ENCODE data around the gene APCDD1L.

Gene APCDD1L

DNA sequence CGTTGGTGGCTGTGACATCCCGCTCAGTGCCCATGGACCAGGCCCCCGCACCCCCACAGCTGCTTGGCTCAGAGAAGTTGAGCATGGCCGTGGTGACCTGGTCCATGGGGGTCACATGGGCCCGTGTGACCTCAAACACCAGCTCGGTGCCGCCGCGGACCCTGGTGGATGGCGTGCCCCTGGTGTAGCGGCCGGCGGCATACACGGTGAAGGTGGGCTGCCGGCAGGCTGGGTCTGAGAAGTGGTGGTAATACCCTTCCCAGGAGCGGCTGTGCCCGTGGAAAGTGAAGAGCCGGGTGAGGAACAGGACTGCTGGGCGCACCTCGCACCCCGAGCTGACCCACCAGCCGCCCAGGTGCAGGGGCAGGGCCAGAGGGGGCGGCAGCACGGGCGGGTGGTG is 54.1 kb downstream of the APCDD1L start:
- Histone ChIP-seq H3F3A (ENCODE audit: insufficient read depth) (no peaks in the 10 kb centered on the region), H3K79me2 (ENCODE audit: insufficient read depth, low read length) (no peaks in the 10 kb centered on the region), H3K27ac (ENCODE audit: low read depth, low read length) (no peak overlapping the region), H3K36me3 (ENCODE audit: low read length) (no peaks in the 10 kb centered on the region), H3K4me2 (ENCODE audit: low read depth, low read length, poor library complexity, severe bottlenecking) (no peak overlapping the region), H3K9me3 (ENCODE audit: insufficient read depth, low read length) (no peaks in the 10 kb centered on the region), H2AFZ (ENCODE audit: low read depth, low read length, severe bottlenecking) (no peak overlapping the region), H3K9ac (ENCODE audit: low read length) (no peak overlapping the region), H3K27me3 (ENCODE audit: low read length) (no peaks in the 10 kb centered on the region), H4K20me1 (ENCODE audit: low read depth, low read length) (no peaks in the 10 kb centered on the region), H3K4me3 (ENCODE audit: insufficient read depth, low read length, poor library complexity, severe bottlenecking) (no peak overlapping the region), H3K9me2 (replicated peaks; ENCODE audit: insufficient read depth, low read length) (no peaks in the 10 kb centered on the region)
- TF ChIP-seq, protein P1, sequence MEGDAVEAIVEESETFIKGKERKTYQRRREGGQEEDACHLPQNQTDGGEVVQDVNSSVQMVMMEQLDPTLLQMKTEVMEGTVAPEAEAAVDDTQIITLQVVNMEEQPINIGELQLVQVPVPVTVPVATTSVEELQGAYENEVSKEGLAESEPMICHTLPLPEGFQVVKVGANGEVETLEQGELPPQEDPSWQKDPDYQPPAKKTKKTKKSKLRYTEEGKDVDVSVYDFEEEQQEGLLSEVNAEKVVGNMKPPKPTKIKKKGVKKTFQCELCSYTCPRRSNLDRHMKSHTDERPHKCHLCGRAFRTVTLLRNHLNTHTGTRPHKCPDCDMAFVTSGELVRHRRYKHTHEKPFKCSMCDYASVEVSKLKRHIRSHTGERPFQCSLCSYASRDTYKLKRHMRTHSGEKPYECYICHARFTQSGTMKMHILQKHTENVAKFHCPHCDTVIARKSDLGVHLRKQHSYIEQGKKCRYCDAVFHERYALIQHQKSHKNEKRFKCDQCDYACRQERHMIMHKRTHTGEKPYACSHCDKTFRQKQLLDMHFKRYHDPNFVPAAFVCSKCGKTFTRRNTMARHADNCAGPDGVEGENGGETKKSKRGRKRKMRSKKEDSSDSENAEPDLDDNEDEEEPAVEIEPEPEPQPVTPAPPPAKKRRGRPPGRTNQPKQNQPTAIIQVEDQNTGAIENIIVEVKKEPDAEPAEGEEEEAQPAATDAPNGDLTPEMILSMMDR (IDR thresholded peaks at IDR 0.05; ENCODE audit: insufficient read depth, low read length, poor library complexity, severe bottlenecking), result no peak
- no peak for TF ChIP-seq EZH2phosphoT487 (conservative IDR thresholded peaks at IDR 0.05; ENCODE audit: low read length)

DNA sequence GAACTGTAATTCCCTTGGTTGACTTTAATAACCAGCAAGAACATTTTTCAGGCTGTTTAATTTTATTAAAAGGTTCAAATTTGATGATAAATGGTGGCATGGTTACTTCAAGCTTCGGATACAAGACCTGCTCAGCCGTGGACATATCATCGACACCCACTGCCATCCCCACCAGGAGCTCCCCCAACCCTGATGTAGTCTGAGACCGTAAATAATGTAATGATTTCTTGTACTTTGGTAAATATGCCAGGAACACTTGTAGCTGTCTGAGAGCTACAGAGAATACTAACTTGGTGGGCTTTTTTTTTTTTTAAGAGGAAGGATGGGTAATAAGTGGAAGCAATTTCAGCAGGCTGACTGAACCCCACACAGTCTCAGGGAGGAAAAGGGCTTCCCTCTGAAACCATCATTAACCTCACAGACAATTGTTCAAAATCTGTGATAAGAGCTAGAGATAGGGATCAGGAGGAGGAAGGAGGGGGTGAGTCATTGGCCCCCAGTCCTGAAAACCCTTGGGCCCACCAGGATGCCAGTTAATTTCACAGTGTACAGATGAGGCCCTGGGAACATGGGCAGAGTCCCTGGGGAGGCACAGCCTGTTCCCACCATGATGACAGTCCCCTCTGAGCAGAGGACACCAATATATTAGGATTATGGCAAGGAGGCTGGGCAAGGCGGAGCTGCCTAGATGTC is 56.0 kb downstream of the APCDD1L start:
- Histone ChIP-seq H3F3A (ENCODE audit: insufficient read depth) (no peaks in the 10 kb centered on the region), H3K9me3 (ENCODE audit: insufficient read depth, low read length) (no peaks in the 10 kb centered on the region), H3K27ac (ENCODE audit: low read depth, low read length) (no peak overlapping the region), H3K4me2 (ENCODE audit: low read depth, low read length, poor library complexity, severe bottlenecking) (no peak overlapping the region), H4K20me1 (ENCODE audit: low read depth, low read length) (no peaks in the 10 kb centered on the region), H3K36me3 (ENCODE audit: low read length) (no peaks in the 10 kb centered on the region), H3K79me2 (ENCODE audit: insufficient read depth, low read length) (no peaks in the 10 kb centered on the region), H3K9ac (ENCODE audit: low read length) (no peak overlapping the region), H3K9me2 (replicated peaks; ENCODE audit: insufficient read depth, low read length) (no peaks in the 10 kb centered on the region), H3K27me3 (ENCODE audit: low read length) (no peaks in the 10 kb centered on the region), H2AFZ (ENCODE audit: low read depth, low read length, severe bottlenecking) (no peak overlapping the region), H3K4me3 (ENCODE audit: insufficient read depth, low read length, poor library complexity, severe bottlenecking) (no peak overlapping the region)
- TF ChIP-seq, protein P1 (IDR thresholded peaks at IDR 0.05; ENCODE audit: insufficient read depth, low read length, poor library complexity, severe bottlenecking), result no peak
- no peak for TF ChIP-seq EZH2phosphoT487 (conservative IDR thresholded peaks at IDR 0.05; ENCODE audit: low read length)

DNA sequence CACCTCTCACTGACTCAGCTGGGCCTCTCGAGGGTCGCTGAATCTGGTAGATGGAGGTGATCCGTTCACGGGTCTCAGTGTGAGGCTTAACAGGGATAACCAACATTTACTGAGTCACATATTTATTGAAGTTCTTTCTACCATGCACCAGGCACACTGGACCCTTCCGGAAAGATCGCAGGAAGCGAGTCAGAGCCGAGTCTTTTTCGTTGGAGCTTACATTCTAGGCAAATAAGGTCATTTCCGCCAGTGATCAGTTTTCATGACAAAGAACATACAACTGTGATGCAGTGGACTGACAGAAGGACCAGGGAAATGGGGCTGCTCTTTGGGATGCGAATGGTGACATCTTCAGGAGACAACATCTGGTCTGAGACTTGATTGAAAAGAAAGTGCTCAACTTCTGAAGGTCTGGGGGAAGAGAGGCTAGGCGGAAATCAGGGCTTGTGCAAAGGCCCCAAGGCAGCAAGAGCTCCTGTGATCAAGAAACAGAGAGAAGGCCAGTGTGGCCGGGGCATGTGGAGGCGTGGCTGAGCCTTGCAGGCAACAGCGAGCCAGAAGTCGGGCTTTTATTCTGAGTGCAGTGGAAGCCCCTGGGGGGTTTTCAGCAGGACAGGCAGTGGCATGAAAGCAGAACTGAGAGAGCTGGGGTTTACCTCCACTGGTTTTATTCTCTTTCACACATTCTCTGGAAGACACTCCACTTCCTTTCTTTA is 56.7 kb downstream of the APCDD1L start:
- no peaks in the 10 kb centered on the region for H3K9me3 ChIP-seq (ENCODE audit: insufficient read depth, low read length)
- H4K20me1 ChIP-seq (ENCODE audit: low read depth, low read length), result no peaks in the 10 kb centered on the region
- H3K4me2 ChIP-seq (ENCODE audit: low read depth, low read length, poor library complexity, severe bottlenecking), result no peak overlapping the region
- H3K9ac ChIP-seq (ENCODE audit: low read length), result no peak overlapping the region
- no peaks in the 10 kb centered on the region for H3K9me2 ChIP-seq (replicated peaks; ENCODE audit: insufficient read depth, low read length)
- H3K27ac ChIP-seq (ENCODE audit: low read depth, low read length), result no peak overlapping the region
- H2AFZ ChIP-seq (ENCODE audit: low read depth, low read length, severe bottlenecking), result no peak overlapping the region
- no peaks in the 10 kb centered on the region for H3K36me3 ChIP-seq (ENCODE audit: low read length)
- H3K79me2 ChIP-seq (ENCODE audit: insufficient read depth, low read length), result no peaks in the 10 kb centered on the region
- no peak for TF ChIP-seq EZH2phosphoT487 (conservative IDR thresholded peaks at IDR 0.05; ENCODE audit: low read length)
- TF ChIP-seq, protein P1 (IDR thresholded peaks at IDR 0.05; ENCODE audit: insufficient read depth, low read length, poor library complexity, severe bottlenecking), result no peak
- H3F3A ChIP-seq (ENCODE audit: insufficient read depth), result no peaks in the 10 kb centered on the region
- no peak overlapping the region for H3K4me3 ChIP-seq (ENCODE audit: insufficient read depth, low read length, poor library complexity, severe bottlenecking)
- no peaks in the 10 kb centered on the region for H3K27me3 ChIP-seq (ENCODE audit: low read length)
